GM21423 (cell line): Measurements from ENCODE around the gene SPAAR.
"Not testable (repeated sequence)": the region's sequence is repeated elsewhere in the genome, so short reads cannot be mapped to it uniquely, and the experiment has no call there.

ENCODE experiments used
- ATAC-seq: cut with Tn5 transposase; IDR thresholded peaks from one replicate; pipeline ENCODE4 v1.9.1; 2021; ENCODE audit warnings: mild to moderate bottlenecking, moderate library complexity; ENCODE audit not compliant: unreplicated experiment

Gene SPAAR

GRCh38 chr9:35920051-35920620 lies 10.8 kb downstream of the SPAAR start:
- no peak for ATAC-seq

GRCh38 chr9:35923598-35923926 lies 14.3 kb downstream of the SPAAR start:
- ATAC-seq, result no peak

GRCh38 chr9:35923927-35924763 lies 14.9 kb downstream of the SPAAR start:
- ATAC-seq, result no peak

- ATAC-seq, result no peak
These were observed 19.5 kb downstream of the SPAAR start for GRCh38 chr9:35928591-35929452.

GRCh38 chr9:35929453-35929718 lies 20.1 kb downstream of the SPAAR start:
- ATAC-seq, result no peak

GRCh38 chr9:35930521-35930920 lies 21.2 kb downstream of the SPAAR start:
- ATAC-seq, result no peak

- no peak for ATAC-seq
These were observed 21.7 kb downstream of the SPAAR start for GRCh38 chr9:35930989-35931388.

- no peak for ATAC-seq
These were observed 23.4 kb downstream of the SPAAR start for GRCh38 chr9:35932735-35933134.

GRCh38 chr9:35933550-35934067 lies 24.3 kb downstream of the SPAAR start:
- no peak for ATAC-seq

GRCh38 chr9:35934069-35934468 lies 24.8 kb downstream of the SPAAR start:
- ATAC-seq, result not testable (repeated sequence)

- no peak for ATAC-seq
These were observed 26.0 kb downstream of the SPAAR start for GRCh38 chr9:35935261-35935660.

- ATAC-seq, result no peak
These were observed 26.6 kb downstream of the SPAAR start for GRCh38 chr9:35935755-35936509.

- no peak for ATAC-seq
These were observed 27.9 kb downstream of the SPAAR start for GRCh38 chr9:35937227-35937626.

- no peak for ATAC-seq
These were observed 29.4 kb downstream of the SPAAR start for GRCh38 chr9:35938474-35939356.

- ATAC-seq, result no peak
These were observed 30.5 kb downstream of the SPAAR start for GRCh38 chr9:35939679-35940250.

GRCh38 chr9:35940458-35941407 lies 31.4 kb downstream of the SPAAR start:
- no peak for ATAC-seq

- no peak for ATAC-seq
These were observed 33.0 kb downstream of the SPAAR start for GRCh38 chr9:35942286-35942685.

GRCh38 chr9:35944173-35944572 lies 34.9 kb downstream of the SPAAR start:
- ATAC-seq, result no peak

- no peak for ATAC-seq
These were observed 35.6 kb downstream of the SPAAR start for GRCh38 chr9:35944841-35945240.
